KMS-11 (cell line): ENCODE results near the gene FMNL2.

ENCODE experiments used
- H2AFZ ChIP-seq: fragments of 200-600 bp; sonication (generic); 2 replicates; pipeline ENCODE4 v1.6.1; 2016; ENCODE audit warnings: antibody characterized with exemption, mixed run types, low read depth
- H3K27ac ChIP-seq: fragments of 200-600 bp; sonication (generic); 2 replicates; pipeline ENCODE4 v1.6.1; 2016; ENCODE audit warnings: mild to moderate bottlenecking, mixed run types
- H3K27me3 ChIP-seq: fragments of 200-600 bp; sonication (generic); 2 replicates; pipeline ENCODE4 v1.6.1; 2017; ENCODE audit warnings: mild to moderate bottlenecking, low read depth, mixed run types, moderate library complexity; ENCODE audit not compliant: insufficient read depth
- H3K36me3 ChIP-seq: fragments of 200-600 bp; sonication (generic); 2 replicates; pipeline ENCODE4 v1.6.1; 2017; ENCODE audit warnings: mild to moderate bottlenecking, mixed run types; ENCODE audit not compliant: insufficient read depth
- H3K4me1 ChIP-seq: fragments of 200-600 bp; sonication (generic); 2 replicates; pipeline ENCODE4 v1.6.1; 2016; ENCODE audit warnings: mild to moderate bottlenecking, low read depth, mixed run types; ENCODE audit not compliant: poor library complexity, severe bottlenecking
- H3K4me2 ChIP-seq: fragments of 200-600 bp; sonication (generic); 2 replicates; pipeline ENCODE4 v1.7.0; 2016; ENCODE audit warnings: mild to moderate bottlenecking, mixed run types
- H3K4me3 ChIP-seq: fragments of 200-600 bp; sonication (generic); IDR thresholded peaks from 2 replicates; pipeline ENCODE4 v1.6.1; 2017; ENCODE audit warnings: low read depth, low read length, mixed read lengths; ENCODE audit not compliant: insufficient read depth
- H3K79me2 ChIP-seq: fragments of 200-600 bp; sonication (generic); 2 replicates; pipeline ENCODE4 v1.6.1; 2016; ENCODE audit warnings: low read depth, mixed run types; ENCODE audit not compliant: insufficient read depth
- H3K9ac ChIP-seq: fragments of 200-600 bp; sonication (generic); 2 replicates; pipeline ENCODE4 v1.6.1; 2016; ENCODE audit warnings: mild to moderate bottlenecking, mixed run types
- H4K20me1 ChIP-seq: fragments of 200-600 bp; sonication (generic); 2 replicates; pipeline ENCODE4 v1.6.1; 2016; ENCODE audit warnings: mild to moderate bottlenecking, mixed run types; ENCODE audit not compliant: insufficient read depth
- TF ChIP-seq, protein P1 (sequence below): fragments of 200-600 bp; sonication (generic); conservative IDR thresholded peaks from 2 replicates; pipeline ENCODE4 v1.6.1; 2017; ENCODE audit warnings: low read depth, mild to moderate bottlenecking, antibody characterized with exemption, low read length, moderate library complexity, mixed read lengths

Gene FMNL2

DNA sequence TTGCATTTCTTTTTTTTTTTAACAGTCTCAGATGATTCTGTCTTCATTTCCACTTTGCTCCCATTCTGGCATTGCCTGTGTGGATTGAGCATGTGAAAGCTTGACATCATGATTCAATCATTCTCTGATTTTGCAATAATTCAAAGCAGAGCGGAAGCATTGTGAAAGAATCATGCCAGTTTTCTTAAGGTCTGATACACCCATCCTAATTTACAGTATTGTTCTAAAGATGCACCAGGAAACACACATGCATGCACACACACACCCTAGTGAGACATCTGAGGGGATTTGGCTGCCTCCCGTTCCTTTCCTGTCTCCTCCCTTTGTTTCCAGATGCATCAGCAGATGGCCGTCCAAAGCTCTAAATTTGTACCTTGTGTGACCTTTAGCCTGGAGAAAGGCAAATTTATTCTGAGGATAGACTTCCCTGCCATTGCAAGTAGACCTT lies 97.3 kb downstream of the FMNL2 start:
- H3K27ac ChIP-seq = no peak overlapping the region
- H3K79me2 ChIP-seq = no peaks in the 10 kb centered on the region
- no peak overlapping the region for H3K9ac ChIP-seq
- no peak overlapping the region for H2AFZ ChIP-seq
- no peak overlapping the region for H3K4me2 ChIP-seq
- TF ChIP-seq, protein P1, sequence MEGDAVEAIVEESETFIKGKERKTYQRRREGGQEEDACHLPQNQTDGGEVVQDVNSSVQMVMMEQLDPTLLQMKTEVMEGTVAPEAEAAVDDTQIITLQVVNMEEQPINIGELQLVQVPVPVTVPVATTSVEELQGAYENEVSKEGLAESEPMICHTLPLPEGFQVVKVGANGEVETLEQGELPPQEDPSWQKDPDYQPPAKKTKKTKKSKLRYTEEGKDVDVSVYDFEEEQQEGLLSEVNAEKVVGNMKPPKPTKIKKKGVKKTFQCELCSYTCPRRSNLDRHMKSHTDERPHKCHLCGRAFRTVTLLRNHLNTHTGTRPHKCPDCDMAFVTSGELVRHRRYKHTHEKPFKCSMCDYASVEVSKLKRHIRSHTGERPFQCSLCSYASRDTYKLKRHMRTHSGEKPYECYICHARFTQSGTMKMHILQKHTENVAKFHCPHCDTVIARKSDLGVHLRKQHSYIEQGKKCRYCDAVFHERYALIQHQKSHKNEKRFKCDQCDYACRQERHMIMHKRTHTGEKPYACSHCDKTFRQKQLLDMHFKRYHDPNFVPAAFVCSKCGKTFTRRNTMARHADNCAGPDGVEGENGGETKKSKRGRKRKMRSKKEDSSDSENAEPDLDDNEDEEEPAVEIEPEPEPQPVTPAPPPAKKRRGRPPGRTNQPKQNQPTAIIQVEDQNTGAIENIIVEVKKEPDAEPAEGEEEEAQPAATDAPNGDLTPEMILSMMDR = no peak
- H3K36me3 ChIP-seq = no peaks in the 10 kb centered on the region
- no peaks in the 10 kb centered on the region for H4K20me1 ChIP-seq
- no peaks in the 10 kb centered on the region for H3K27me3 ChIP-seq
- peaks cover 7% of the 10 kb centered on the region for H3K4me1 ChIP-seq
- H3K4me3 ChIP-seq = no peak overlapping the region

- no peaks in the 10 kb centered on the region for H3K36me3 ChIP-seq
- H3K27ac ChIP-seq = no peak overlapping the region
- no peaks in the 10 kb centered on the region for H4K20me1 ChIP-seq
- TF ChIP-seq, protein P1 = no peak
- H3K4me2 ChIP-seq = no peak overlapping the region
- H3K27me3 ChIP-seq = no peaks in the 10 kb centered on the region
- peaks cover 7% of the 10 kb centered on the region for H3K4me1 ChIP-seq
- no peak overlapping the region for H2AFZ ChIP-seq
- H3K9ac ChIP-seq = no peak overlapping the region
- no peaks in the 10 kb centered on the region for H3K79me2 ChIP-seq
- H3K4me3 ChIP-seq = no peak overlapping the region
Observed at GRCh38 chr2:152432765-152433164, 97.8 kb downstream of the FMNL2 start.

DNA sequence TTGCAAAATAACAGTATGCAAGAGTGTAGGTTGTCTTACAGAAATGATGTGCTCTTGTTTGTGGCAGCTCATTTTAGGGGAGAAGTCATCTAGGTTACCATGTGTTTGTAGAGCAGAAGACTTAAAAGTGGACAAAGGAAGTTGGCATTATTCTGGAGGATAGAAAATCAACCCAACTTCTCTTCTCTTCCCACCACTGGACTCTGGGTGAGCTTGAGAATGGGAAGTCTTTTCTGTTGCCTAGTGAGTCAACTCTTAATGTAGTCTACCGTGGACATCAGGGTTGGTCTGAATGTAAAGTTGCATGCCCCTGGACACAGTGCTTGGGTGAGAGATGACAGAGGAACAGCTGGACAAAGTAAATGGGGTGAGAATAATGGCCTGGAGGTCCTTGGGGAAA lies 98.3 kb downstream of the FMNL2 start:
- H3K36me3 ChIP-seq = no peaks in the 10 kb centered on the region
- H2AFZ ChIP-seq = no peak overlapping the region
- TF ChIP-seq, protein P1 = no peak
- H3K4me3 ChIP-seq = no peak overlapping the region
- no peak overlapping the region for H3K27ac ChIP-seq
- H3K79me2 ChIP-seq = no peaks in the 10 kb centered on the region
- H3K9ac ChIP-seq = no peak overlapping the region
- no peaks in the 10 kb centered on the region for H4K20me1 ChIP-seq
- peaks cover 2% of the 10 kb centered on the region for H3K4me1 ChIP-seq
- no peaks in the 10 kb centered on the region for H3K27me3 ChIP-seq
- no peak overlapping the region for H3K4me2 ChIP-seq

DNA sequence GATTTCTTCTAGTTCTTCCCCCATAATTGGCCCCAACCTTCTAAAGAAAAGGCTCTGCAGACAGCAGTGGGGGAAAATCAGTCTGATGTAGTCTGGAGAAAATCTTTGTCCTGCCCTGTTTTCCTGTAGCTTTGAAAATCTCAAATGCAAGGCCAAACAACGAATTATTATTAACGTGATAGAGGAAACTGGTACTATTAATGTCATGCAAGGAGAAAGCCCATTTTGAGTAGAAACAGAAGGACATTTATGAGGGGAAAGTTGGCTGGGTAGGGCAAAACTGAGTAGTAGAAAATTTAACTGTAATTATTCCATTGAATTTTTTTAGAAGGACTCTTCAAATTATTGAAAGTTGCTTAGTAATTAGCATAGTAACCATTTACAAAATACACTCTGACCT lies 98.8 kb downstream of the FMNL2 start:
- no peaks in the 10 kb centered on the region for H3K27me3 ChIP-seq
- no peak overlapping the region for H3K9ac ChIP-seq
- H2AFZ ChIP-seq = no peak overlapping the region
- H3K4me3 ChIP-seq = no peak overlapping the region
- no peaks in the 10 kb centered on the region for H3K79me2 ChIP-seq
- TF ChIP-seq, protein P1 = no peak
- no peaks in the 10 kb centered on the region for H3K36me3 ChIP-seq
- H3K4me2 ChIP-seq = no peak overlapping the region
- no peaks in the 10 kb centered on the region for H3K4me1 ChIP-seq
- no peaks in the 10 kb centered on the region for H4K20me1 ChIP-seq
- no peak overlapping the region for H3K27ac ChIP-seq
